ENCODE data around the gene LOXL4.

The LOXL4 gene

GRCh38 chr10:98224509-98224908 is 43.5 kb downstream of the LOXL4 start:
- Mint-ChIP-seq H3K36me3 (ENCODE audit: low read depth) (peaks cover 36% of the 10 kb centered on the region), H3K4me1 (ENCODE audit: low read depth) (peaks cover 6% of the 10 kb centered on the region), H3K9me3 (peaks cover 11% of the 10 kb centered on the region), H3K27ac (no peak overlapping the region), H3K27me3 (ENCODE audit: low read depth) (no peaks in the 10 kb centered on the region), H3K4me3 (no peak overlapping the region)

GRCh38 chr10:98223874-98224273 is 44.1 kb downstream of the LOXL4 start:
- Mint-ChIP-seq H3K27me3 (ENCODE audit: low read depth) (no peaks in the 10 kb centered on the region), H3K4me3 (no peak overlapping the region), H3K36me3 (ENCODE audit: low read depth) (peaks cover 36% of the 10 kb centered on the region), H3K27ac (no peak overlapping the region), H3K9me3 (peaks cover 18% of the 10 kb centered on the region), H3K4me1 (ENCODE audit: low read depth) (peaks cover 8% of the 10 kb centered on the region)

GRCh38 chr10:98217801-98218200 is 50.2 kb downstream of the LOXL4 start:
- Mint-ChIP-seq H3K27me3 (ENCODE audit: low read depth) (no peaks in the 10 kb centered on the region), H3K36me3 (ENCODE audit: low read depth) (peaks cover 34% of the 10 kb centered on the region), H3K27ac (no peak overlapping the region)

GRCh38 chr10:98215373-98215772 is 52.6 kb downstream of the LOXL4 start:
- Mint-ChIP-seq H3K9me3 (peaks cover 33% of the 10 kb centered on the region), H3K27ac (no peak overlapping the region), H3K36me3 (ENCODE audit: low read depth) (peaks cover 43% of the 10 kb centered on the region), H3K27me3 (ENCODE audit: low read depth) (no peaks in the 10 kb centered on the region), H3K4me1 (ENCODE audit: low read depth) (peaks cover 7% of the 10 kb centered on the region), H3K4me3 (no peak overlapping the region)

More at GRCh38 chr10:98217801-98218200, 50.2 kb downstream of the LOXL4 start:
- peaks cover 33% of the 10 kb centered on the region for H3K9me3 Mint-ChIP-seq
- H3K4me1 Mint-ChIP-seq (ENCODE audit: low read depth): peaks cover 7% of the 10 kb centered on the region
- H3K4me3 Mint-ChIP-seq: no peak overlapping the region

GRCh38 chr10:98213740-98214139 is 54.3 kb downstream of the LOXL4 start:
- no peak overlapping the region for H3K27ac Mint-ChIP-seq
- H3K36me3 Mint-ChIP-seq (ENCODE audit: low read depth): peaks cover 42% of the 10 kb centered on the region
- peaks cover 18% of the 10 kb centered on the region for H3K9me3 Mint-ChIP-seq
- no peak overlapping the region for H3K4me3 Mint-ChIP-seq
- H3K27me3 Mint-ChIP-seq (ENCODE audit: low read depth): no peaks in the 10 kb centered on the region
- H3K4me1 Mint-ChIP-seq (ENCODE audit: low read depth): peaks cover 4% of the 10 kb centered on the region

GRCh38 chr10:98212196-98212595 is 55.8 kb downstream of the LOXL4 start:
- peaks cover 3% of the 10 kb centered on the region for H3K4me1 Mint-ChIP-seq (ENCODE audit: low read depth)
- no peak overlapping the region for H3K27ac Mint-ChIP-seq
- H3K9me3 Mint-ChIP-seq: peaks cover 3% of the 10 kb centered on the region
- no peaks in the 10 kb centered on the region for H3K27me3 Mint-ChIP-seq (ENCODE audit: low read depth)
- no peak overlapping the region for H3K4me3 Mint-ChIP-seq
- H3K36me3 Mint-ChIP-seq (ENCODE audit: low read depth): peaks cover 39% of the 10 kb centered on the region

- Mint-ChIP-seq H3K4me3 (no peak overlapping the region), H3K27me3 (ENCODE audit: low read depth) (no peaks in the 10 kb centered on the region), H3K36me3 (ENCODE audit: low read depth) (peaks cover 32% of the 10 kb centered on the region), H3K4me1 (ENCODE audit: low read depth) (peaks cover 3% of the 10 kb centered on the region), H3K27ac (no peak overlapping the region), H3K9me3 (no peaks in the 10 kb centered on the region)
Observed at GRCh38 chr10:98209441-98209840, 58.6 kb downstream of the LOXL4 start.

GRCh38 chr10:98208925-98209324 is 59.1 kb downstream of the LOXL4 start:
- Mint-ChIP-seq H3K27me3 (ENCODE audit: low read depth) (no peaks in the 10 kb centered on the region), H3K9me3 (no peaks in the 10 kb centered on the region), H3K4me3 (no peak overlapping the region), H3K4me1 (ENCODE audit: low read depth) (peaks cover 3% of the 10 kb centered on the region), H3K27ac (no peak overlapping the region), H3K36me3 (ENCODE audit: low read depth) (peaks cover 32% of the 10 kb centered on the region)

- H3K27ac Mint-ChIP-seq: no peak overlapping the region
- H3K27me3 Mint-ChIP-seq (ENCODE audit: low read depth): no peaks in the 10 kb centered on the region
- no peaks in the 10 kb centered on the region for H3K9me3 Mint-ChIP-seq
- H3K4me1 Mint-ChIP-seq (ENCODE audit: low read depth): no peaks in the 10 kb centered on the region
- H3K4me3 Mint-ChIP-seq: no peak overlapping the region
- H3K36me3 Mint-ChIP-seq (ENCODE audit: low read depth): peaks cover 21% of the 10 kb centered on the region
Observed at GRCh38 chr10:98205351-98205750, 62.6 kb downstream of the LOXL4 start.

GRCh38 chr10:98202378-98202777 is 65.6 kb downstream of the LOXL4 start:
- Mint-ChIP-seq H3K4me1 (ENCODE audit: low read depth) (no peaks in the 10 kb centered on the region), H3K4me3 (no peak overlapping the region), H3K27me3 (ENCODE audit: low read depth) (no peaks in the 10 kb centered on the region), H3K36me3 (ENCODE audit: low read depth) (peaks cover 2% of the 10 kb centered on the region), H3K9me3 (no peaks in the 10 kb centered on the region), H3K27ac (no peak overlapping the region)

GRCh38 chr10:98201760-98202159 is 66.2 kb downstream of the LOXL4 start:
- no peaks in the 10 kb centered on the region for H3K9me3 Mint-ChIP-seq
- H3K27ac Mint-ChIP-seq: no peak overlapping the region
- H3K36me3 Mint-ChIP-seq (ENCODE audit: low read depth): peaks cover 2% of the 10 kb centered on the region
- no peak overlapping the region for H3K4me3 Mint-ChIP-seq
- no peaks in the 10 kb centered on the region for H3K4me1 Mint-ChIP-seq (ENCODE audit: low read depth)
- H3K27me3 Mint-ChIP-seq (ENCODE audit: low read depth): no peaks in the 10 kb centered on the region
